ENCODE results near the gene QKI. TPM values are rescaled to one million over a fixed set of nuclear protein-coding genes. Genes with fewer than 3 reads are reported as not detected.

QKI gene
- total RNA-seq, 2 experiments from 2014 or later = 48.6 to 62.7 TPM

DNA sequence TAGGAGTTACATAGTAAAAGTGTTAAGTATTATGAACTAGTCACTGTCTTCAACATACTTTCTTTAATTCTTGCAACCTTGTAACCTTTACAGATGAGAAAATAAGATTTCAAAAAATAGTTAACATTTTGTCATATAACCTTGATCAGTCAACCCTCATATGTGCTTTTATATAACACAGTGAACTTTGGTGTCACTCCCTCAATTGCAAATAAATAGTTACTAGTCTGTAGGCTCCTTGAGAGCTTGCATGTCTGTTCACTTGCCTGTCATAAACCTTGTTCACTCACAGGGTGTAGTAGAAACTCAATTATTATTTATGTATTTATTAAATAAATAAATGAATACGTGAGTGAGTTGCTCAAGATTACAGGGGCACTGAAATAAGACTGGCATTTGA, 107.5 kb downstream of the QKI start:
- intact Hi-C loops (cut with DNase I, micrococcal nuclease) = no loop called here
- ATAC-seq (no peak), DNase-seq (no peak)
- Mint-ChIP-seq H3K27me3 (no peaks in the 10 kb centered on the region), H3K27ac (no peak overlapping the region), H3K4me1 (peaks cover 15% of the 10 kb centered on the region), H3K36me3 (ENCODE audit: low read depth) (no peaks in the 10 kb centered on the region), H3K4me3 (no peak overlapping the region), H3K9me3 (ENCODE audit: low read depth) (no peaks in the 10 kb centered on the region)
- ChIA-PET CTCF (no interaction called here), POLR2A (no interaction called here)

DNA sequence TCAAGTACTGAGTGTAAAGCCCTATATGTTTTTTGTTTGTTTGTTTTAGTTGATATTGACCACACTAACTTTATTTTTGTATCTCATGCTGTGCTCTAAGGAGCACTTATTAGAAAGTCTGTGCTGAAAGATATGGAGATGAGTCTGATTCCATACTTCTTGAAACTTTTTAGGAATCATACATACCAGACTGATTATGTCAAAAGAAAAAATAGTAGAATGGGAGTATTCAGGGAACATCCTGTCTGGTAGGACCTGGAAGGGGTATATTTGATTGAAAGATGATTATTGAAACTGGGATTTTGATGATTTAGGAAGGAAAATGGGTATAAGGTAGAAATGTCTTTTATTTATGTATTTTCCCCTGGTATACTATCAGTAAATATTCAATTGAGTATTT, 111.4 kb downstream of the QKI start:
- H3K4me3 Mint-ChIP-seq = no peak overlapping the region
- ChIA-PET POLR2A (no interaction called here), CTCF (no interaction called here)
- H3K27me3 Mint-ChIP-seq = no peaks in the 10 kb centered on the region
- no peaks in the 10 kb centered on the region for H3K36me3 Mint-ChIP-seq (ENCODE audit: low read depth)
- no peaks in the 10 kb centered on the region for H3K9me3 Mint-ChIP-seq (ENCODE audit: low read depth)
- peaks cover 23% of the 10 kb centered on the region for H3K4me1 Mint-ChIP-seq
- no peak for DNase-seq
- no peak overlapping the region for H3K27ac Mint-ChIP-seq
- intact Hi-C loops (cut with DNase I, micrococcal nuclease) = no loop called here
- ATAC-seq = no peak

DNA sequence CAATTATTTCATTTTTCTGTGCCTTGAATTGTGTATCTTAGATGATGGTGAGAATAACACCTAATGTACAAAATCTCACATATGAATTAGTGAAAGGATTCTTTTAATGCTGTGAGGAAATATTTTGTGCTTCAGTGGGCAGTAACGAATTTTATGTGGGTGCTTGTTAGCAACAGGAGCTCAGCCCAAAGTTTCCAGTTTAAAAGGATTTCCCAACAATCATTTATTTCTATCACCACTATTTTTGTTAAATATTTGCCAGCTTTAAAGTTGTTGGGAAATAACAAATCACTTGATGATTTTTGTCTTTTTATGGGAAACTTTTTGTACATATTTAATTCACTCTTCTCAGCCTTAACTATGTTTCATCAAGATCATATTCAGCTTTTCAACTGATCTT, 111.8 kb downstream of the QKI start:
- CTCF ChIA-PET = no interaction called here

GRCh38 chr6:163527291-163527690, 112.8 kb downstream of the QKI start:
- Mint-ChIP-seq H3K4me1 (peaks cover 26% of the 10 kb centered on the region), H3K27me3 (no peaks in the 10 kb centered on the region), H3K36me3 (ENCODE audit: low read depth) (no peaks in the 10 kb centered on the region), H3K27ac (no peak overlapping the region), H3K9me3 (ENCODE audit: low read depth) (no peaks in the 10 kb centered on the region), H3K4me3 (no peak overlapping the region)
- intact Hi-C loops (cut with DNase I, micrococcal nuclease) = no loop called here
- CTCF ChIA-PET = no interaction called here
- ATAC-seq (no peak), DNase-seq (no peak)
- POLR2A ChIA-PET = no interaction called here

More for the DNA sequence above, 111.8 kb downstream of the QKI start:
- ATAC-seq (no peak), DNase-seq (no peak)
- no peak overlapping the region for H3K27ac Mint-ChIP-seq
- H3K4me1 Mint-ChIP-seq = peaks cover 26% of the 10 kb centered on the region
- H3K27me3 Mint-ChIP-seq = no peaks in the 10 kb centered on the region
- H3K4me3 Mint-ChIP-seq = no peak overlapping the region
- intact Hi-C loops (cut with DNase I, micrococcal nuclease) = no loop called here
- H3K9me3 Mint-ChIP-seq (ENCODE audit: low read depth) = no peaks in the 10 kb centered on the region
- H3K36me3 Mint-ChIP-seq (ENCODE audit: low read depth) = no peaks in the 10 kb centered on the region
- POLR2A ChIA-PET = no interaction called here

DNA sequence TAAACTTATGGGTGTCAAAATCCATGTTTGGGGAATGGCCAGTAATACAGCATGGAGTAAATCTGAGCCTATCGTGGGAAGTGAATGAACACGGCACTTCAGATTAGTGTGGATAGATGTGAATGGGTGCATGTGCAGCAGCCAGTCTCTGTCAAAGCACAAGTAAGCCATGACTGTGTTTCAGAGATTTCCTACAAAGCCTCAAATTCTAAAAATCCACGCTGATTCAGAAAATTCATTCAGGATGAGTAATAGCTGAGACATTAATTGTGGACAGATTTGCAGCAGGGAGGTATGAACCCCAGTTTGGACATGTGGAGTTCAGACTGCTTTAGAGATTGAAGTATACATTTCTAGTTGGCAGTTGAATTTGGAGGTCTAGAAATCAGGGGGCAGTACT, 115.1 kb downstream of the QKI start:
- H3K27me3 Mint-ChIP-seq = no peaks in the 10 kb centered on the region
- no peak for DNase-seq
- no peaks in the 10 kb centered on the region for H3K36me3 Mint-ChIP-seq (ENCODE audit: low read depth)
- no peak for ATAC-seq
- ChIA-PET POLR2A (no interaction called here), CTCF (interaction anchor here (1.6 kb wide), 1 partner anchor 25 kb away, joined by 3 read pairs; no protein-coding TSS in a partner anchor)
- intact Hi-C loops (cut with DNase I, micrococcal nuclease) = no loop called here
- H3K9me3 Mint-ChIP-seq (ENCODE audit: low read depth) = no peaks in the 10 kb centered on the region
- no peak overlapping the region for H3K27ac Mint-ChIP-seq
- H3K4me1 Mint-ChIP-seq = peaks cover 26% of the 10 kb centered on the region
- H3K4me3 Mint-ChIP-seq = no peak overlapping the region

DNA sequence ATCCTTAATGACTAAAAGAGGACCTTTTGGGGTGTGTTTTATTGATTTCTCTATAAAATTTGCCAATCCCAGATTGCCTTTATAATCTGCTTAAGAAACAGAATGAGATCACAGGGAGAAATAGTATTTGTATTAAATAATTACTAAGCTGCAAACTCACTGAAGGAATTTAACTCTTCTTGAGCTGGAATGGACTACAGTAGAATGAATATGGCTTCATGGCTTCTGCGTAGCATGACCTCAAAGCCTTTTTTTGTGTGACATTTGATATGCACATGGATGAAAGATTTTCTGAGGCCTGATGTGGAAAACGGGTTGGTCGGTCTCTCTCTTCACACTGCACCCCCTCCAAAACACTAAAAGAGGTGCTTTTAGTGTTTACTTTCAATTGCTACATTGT, 115.9 kb downstream of the QKI start:
- CTCF ChIA-PET = interaction anchor here (0.6 kb wide), 1 partner anchor 42 kb away, joined by 4 read pairs; no protein-coding TSS in a partner anchor
- Mint-ChIP-seq H3K4me1 (peaks cover 26% of the 10 kb centered on the region), H3K27ac (no peak overlapping the region), H3K36me3 (ENCODE audit: low read depth) (no peaks in the 10 kb centered on the region), H3K9me3 (ENCODE audit: low read depth) (no peaks in the 10 kb centered on the region), H3K27me3 (no peaks in the 10 kb centered on the region), H3K4me3 (no peak overlapping the region)
- DNase-seq = no peak
- POLR2A ChIA-PET = no interaction called here
- intact Hi-C loops (cut with DNase I, micrococcal nuclease) = no loop called here
- no peak for ATAC-seq

DNA sequence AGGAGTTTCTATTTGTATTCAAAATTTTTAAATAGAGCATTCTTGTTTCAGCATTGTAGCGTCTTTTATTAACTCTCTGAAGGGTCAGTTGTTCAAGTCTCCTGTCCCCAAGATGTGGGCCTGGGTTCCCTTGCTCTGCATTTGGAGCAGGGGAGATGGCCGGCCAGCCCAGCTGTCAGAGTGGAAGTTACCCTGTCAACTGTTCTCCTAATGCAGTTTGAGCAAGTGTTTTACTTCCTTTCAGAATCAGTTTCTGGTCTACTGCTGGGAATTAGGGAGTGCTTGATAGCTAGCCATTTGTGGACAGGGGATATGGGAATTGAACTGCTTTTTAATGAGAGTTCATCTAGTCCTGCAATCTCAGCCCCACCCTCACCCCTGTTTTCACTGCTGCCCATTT, 116.6 kb downstream of the QKI start:
- Mint-ChIP-seq H3K36me3 (ENCODE audit: low read depth) (no peaks in the 10 kb centered on the region), H3K27ac (no peak overlapping the region), H3K9me3 (ENCODE audit: low read depth) (no peaks in the 10 kb centered on the region), H3K4me3 (no peak overlapping the region), H3K4me1 (peaks cover 22% of the 10 kb centered on the region), H3K27me3 (no peaks in the 10 kb centered on the region)
- ATAC-seq = no peak
- intact Hi-C loops (cut with DNase I, micrococcal nuclease) = no loop called here
- POLR2A ChIA-PET = no interaction called here
- DNase-seq = no peak
- CTCF ChIA-PET = no interaction called here

GRCh38 chr6:163532526-163533078, 118.1 kb downstream of the QKI start:
- no peaks in the 10 kb centered on the region for H3K27me3 Mint-ChIP-seq

DNA sequence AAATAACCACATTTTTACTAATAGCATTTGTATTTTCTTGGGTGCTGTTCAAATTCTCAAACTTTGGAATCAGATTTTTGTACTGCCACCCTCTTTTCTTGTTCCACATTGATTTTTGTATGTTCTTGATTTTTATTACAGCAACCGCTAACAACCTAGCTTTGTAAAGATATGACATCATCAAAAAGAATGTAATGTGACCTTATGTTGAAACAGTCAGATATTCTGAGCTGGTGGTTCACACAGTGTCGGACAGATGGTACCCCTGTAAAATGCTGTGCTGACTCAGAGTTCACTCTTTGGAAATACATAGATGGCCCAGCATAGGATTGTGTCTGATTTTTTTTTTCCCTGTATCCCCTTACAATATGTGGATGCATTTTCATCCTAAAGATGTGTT, 118.9 kb downstream of the QKI start:
- no peaks in the 10 kb centered on the region for H3K9me3 Mint-ChIP-seq (ENCODE audit: low read depth)
- DNase-seq = no peak
- POLR2A ChIA-PET = no interaction called here
- no peak overlapping the region for H3K27ac Mint-ChIP-seq
- no peak overlapping the region for H3K4me3 Mint-ChIP-seq
- H3K4me1 Mint-ChIP-seq = peaks cover 19% of the 10 kb centered on the region
- CTCF ChIA-PET = no interaction called here
- no peaks in the 10 kb centered on the region for H3K27me3 Mint-ChIP-seq
- intact Hi-C loops (cut with DNase I, micrococcal nuclease) = no loop called here
- H3K36me3 Mint-ChIP-seq (ENCODE audit: low read depth) = peaks cover 9% of the 10 kb centered on the region
- ATAC-seq = no peak

More at GRCh38 chr6:163532526-163533078, 118.1 kb downstream of the QKI start:
- H3K36me3 Mint-ChIP-seq (ENCODE audit: low read depth) = peaks cover 5% of the 10 kb centered on the region
- ChIA-PET POLR2A (no interaction called here), CTCF (no interaction called here)
- H3K27ac Mint-ChIP-seq = no peak overlapping the region
- no peak for DNase-seq
- no peak for ATAC-seq
- no peaks in the 10 kb centered on the region for H3K9me3 Mint-ChIP-seq (ENCODE audit: low read depth)
- H3K4me3 Mint-ChIP-seq = no peak overlapping the region
- intact Hi-C loops (cut with DNase I, micrococcal nuclease) = no loop called here
- H3K4me1 Mint-ChIP-seq = peaks cover 23% of the 10 kb centered on the region

- no peaks in the 10 kb centered on the region for H3K27me3 Mint-ChIP-seq
- ChIA-PET CTCF (no interaction called here), POLR2A (no interaction called here)
- H3K4me3 Mint-ChIP-seq = no peak overlapping the region
- no peak for ATAC-seq
- no peaks in the 10 kb centered on the region for H3K9me3 Mint-ChIP-seq (ENCODE audit: low read depth)
- H3K4me1 Mint-ChIP-seq = peaks cover 11% of the 10 kb centered on the region
- peaks cover 11% of the 10 kb centered on the region for H3K36me3 Mint-ChIP-seq (ENCODE audit: low read depth)
- H3K27ac Mint-ChIP-seq = no peak overlapping the region
- intact Hi-C loops (cut with DNase I, micrococcal nuclease) = no loop called here
- no peak for DNase-seq
Observed at GRCh38 chr6:163536770-163537169, 122.3 kb downstream of the QKI start.

DNA sequence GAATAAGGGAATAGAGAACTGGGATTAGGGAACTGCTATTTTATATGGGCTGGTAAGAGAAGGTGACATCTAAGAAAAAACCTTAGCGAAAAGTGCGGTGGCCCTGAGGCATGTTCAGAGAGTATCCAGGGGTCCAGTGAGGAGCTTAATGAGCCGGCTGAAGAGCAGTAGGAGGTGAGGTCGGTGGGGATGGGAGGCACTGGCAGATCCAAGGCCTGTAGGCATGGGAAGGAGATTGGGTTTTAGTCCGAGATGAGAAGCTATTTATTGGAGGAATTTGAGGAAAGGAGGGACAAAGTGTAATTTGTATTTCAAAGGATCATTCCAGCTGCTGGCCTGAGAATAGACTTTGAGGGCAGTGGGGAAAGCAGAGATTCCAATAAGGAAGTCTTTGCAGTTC, 123.8 kb downstream of the QKI start:
- H3K36me3 Mint-ChIP-seq (ENCODE audit: low read depth) = peaks cover 11% of the 10 kb centered on the region
- peaks cover 11% of the 10 kb centered on the region for H3K4me1 Mint-ChIP-seq
- ChIA-PET POLR2A (interaction anchor here (0.6 kb wide), 1 partner anchor 53 kb away, joined by 3 read pairs; no protein-coding TSS in a partner anchor), CTCF (interaction anchor here (0.5 to 1.4 kb wide), 3 partner anchors 11 to 26 kb away, joined by 3 read pairs; no protein-coding TSS in a partner anchor)
- intact Hi-C loops (cut with DNase I, micrococcal nuclease) = no loop called here
- DNase-seq = no peak
- no peak overlapping the region for H3K4me3 Mint-ChIP-seq
- no peaks in the 10 kb centered on the region for H3K9me3 Mint-ChIP-seq (ENCODE audit: low read depth)
- ATAC-seq = no peak
- H3K27me3 Mint-ChIP-seq = no peaks in the 10 kb centered on the region
- H3K27ac Mint-ChIP-seq = no peak overlapping the region

DNA sequence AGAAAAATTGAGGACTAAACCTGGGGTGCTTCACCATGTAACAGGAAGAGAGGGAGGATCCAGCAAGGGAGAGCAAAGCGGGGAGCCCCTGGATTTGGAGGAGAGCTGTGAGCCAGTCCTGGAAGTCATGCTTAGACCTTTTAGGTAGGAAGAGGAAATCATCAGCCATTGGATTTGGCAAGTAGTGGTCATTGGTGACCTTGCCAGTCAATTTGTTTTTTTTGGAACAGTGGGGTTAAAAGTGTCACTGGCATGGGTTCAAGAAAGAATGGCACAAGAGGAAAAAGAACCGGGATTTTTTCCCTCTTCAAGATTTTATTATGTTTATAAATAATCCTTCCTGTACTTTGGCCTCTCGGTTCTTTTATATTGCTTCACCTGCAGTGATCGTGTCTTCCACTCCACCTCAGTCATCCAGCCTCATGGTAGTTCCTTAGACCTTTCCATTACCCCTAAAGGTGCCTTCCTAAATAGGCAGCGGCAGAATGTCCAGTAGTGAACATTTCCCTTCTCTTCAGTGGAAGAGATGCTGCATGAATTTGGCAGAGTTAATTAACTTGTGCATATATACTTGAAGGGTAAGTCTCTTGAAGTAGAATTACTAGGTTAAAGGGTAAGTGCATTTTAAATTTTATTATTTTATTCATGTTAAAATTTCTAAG, 124.7 kb downstream of the QKI start:
- ChIA-PET POLR2A (no interaction called here), CTCF (interaction anchor here (0.6 kb wide), 1 partner anchor 812 kb away, joined by 5 read pairs; no protein-coding TSS in a partner anchor)
- Mint-ChIP-seq H3K27ac (no peak overlapping the region), H3K4me1 (peaks cover 11% of the 10 kb centered on the region), H3K9me3 (ENCODE audit: low read depth) (no peaks in the 10 kb centered on the region), H3K27me3 (no peaks in the 10 kb centered on the region), H3K36me3 (ENCODE audit: low read depth) (peaks cover 11% of the 10 kb centered on the region), H3K4me3 (no peak overlapping the region)
- ATAC-seq = no peak
- DNase-seq = no peak
- intact Hi-C loops (cut with DNase I, micrococcal nuclease) = no loop called here

Data from activated CD4-positive, alpha-beta T cell treated with anti-CD3 and anti-CD28 coated beads for 36 hours (primary cell).